HG03460 (cell line): ENCODE measurements around the gene PRDM4.
"Not testable (repeated sequence)": the region's sequence is repeated elsewhere in the genome, so short reads cannot be mapped to it uniquely, and the experiment has no call there.

ENCODE experiments used
- ATAC-seq: cut with Tn5 transposase; IDR thresholded peaks from one replicate; pipeline ENCODE4 v1.9.1; 2021; ENCODE audit not compliant: unreplicated experiment

The PRDM4 gene

GRCh38 chr12:107775093-107775721 lies 14.3 kb upstream of the PRDM4 start:
- ATAC-seq: no peak

- no peak for ATAC-seq
These were observed 13.6 kb upstream of the PRDM4 start, which contains the start of gene ASCL4 for GRCh38 chr12:107774349-107775029. TSS of gene ASCL4 (plus strand) at chr12:107774704. CDS start at chr12:107775219, 515 bp downstream.

GRCh38 chr12:107767466-107767865 lies 6.5 kb upstream of the PRDM4 start:
- ATAC-seq: no peak

GRCh38 chr12:107765316-107765715 lies 4.4 kb upstream of the PRDM4 start:
- ATAC-seq: no peak

GRCh38 chr12:107764626-107765025 lies 3.7 kb upstream of the PRDM4 start:
- ATAC-seq: no peak

- ATAC-seq: no peak
These were observed 1.9 kb upstream of the PRDM4 start for GRCh38 chr12:107762874-107763273.

GRCh38 chr12:107761502-107761904 lies 566 bp upstream of the PRDM4 start:
- ATAC-seq: no peak

- peak; percentile 26 for ATAC-seq
These were observed 629 bp downstream of the PRDM4 start for GRCh38 chr12:107760207-107760808.

GRCh38 chr12:107759410-107759809 lies 1.5 kb downstream of the PRDM4 start:
- ATAC-seq: no peak

- no peak for ATAC-seq
These were observed 11.9 kb downstream of the PRDM4 start for GRCh38 chr12:107749083-107749482.

DNA sequence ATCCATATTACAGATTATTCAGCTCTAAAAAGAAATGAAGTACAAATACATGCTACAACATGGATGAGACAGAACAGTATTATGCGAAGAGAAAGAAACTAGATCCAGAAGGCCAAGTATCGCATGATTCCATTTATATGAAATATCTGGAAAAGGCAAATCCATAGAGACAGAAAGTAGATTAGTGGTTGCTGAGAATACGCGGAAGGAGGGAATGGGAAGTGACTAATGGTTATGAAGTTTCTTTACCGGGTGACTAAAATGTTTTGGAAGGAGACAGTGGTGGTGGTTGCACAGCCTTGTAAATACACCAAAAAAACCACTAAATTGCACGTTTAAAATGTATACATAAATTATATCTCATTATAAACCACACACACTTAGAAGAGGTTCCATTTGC lies 12.5 kb downstream of the PRDM4 start:
- no peak for ATAC-seq

- peak; percentile 94 for ATAC-seq
These were observed 24.0 kb downstream of the PRDM4 start for GRCh38 chr12:107736914-107737313.

- no peak for ATAC-seq
These were observed 25.2 kb downstream of the PRDM4 start for GRCh38 chr12:107735763-107736162.

DNA sequence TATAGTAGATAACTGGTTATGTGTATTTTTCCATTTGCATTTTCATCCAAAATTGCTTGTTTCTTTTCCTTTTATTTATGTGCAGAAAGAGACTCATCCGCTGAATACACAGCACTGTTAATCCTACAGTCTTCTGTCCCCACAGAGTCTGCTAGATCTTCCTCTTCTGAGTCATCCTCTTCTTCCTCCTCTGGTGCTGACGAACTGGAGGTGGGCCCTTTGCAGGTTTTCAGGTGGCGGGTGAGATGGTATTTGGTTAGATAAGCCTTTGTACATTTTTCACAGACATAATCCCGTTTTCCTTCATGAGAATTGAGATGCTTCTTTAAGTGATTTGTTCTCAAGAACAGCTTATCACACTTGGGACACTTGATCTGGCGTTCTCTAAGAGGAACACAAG lies 26.8 kb downstream of the PRDM4 start:
- no peak for ATAC-seq

- ATAC-seq: no peak
These were observed 28.6 kb downstream of the PRDM4 start for GRCh38 chr12:107732365-107732764.

DNA sequence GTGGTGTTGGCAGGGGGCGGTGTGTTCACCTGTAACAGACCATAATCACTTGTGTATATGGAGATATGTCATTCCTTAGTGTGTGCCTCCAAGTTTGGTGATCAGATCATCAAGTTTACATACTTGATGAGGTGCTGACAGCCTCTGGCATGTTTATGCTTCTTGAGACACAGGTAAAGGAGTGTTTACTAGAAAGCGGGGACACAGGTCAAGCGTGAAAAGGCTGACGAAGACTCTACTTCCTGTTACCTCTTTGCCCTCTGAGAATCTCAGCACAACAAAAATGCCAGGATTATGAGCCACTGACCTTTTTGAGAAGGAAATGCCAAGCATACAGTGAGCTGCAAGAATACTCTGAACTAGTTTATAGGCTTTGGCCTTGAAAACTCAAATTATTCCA lies 29.6 kb downstream of the PRDM4 start:
- no peak for ATAC-seq

GRCh38 chr12:107730618-107731341 lies 30.2 kb downstream of the PRDM4 start:
- no peak for ATAC-seq

GRCh38 chr12:107727742-107728141 lies 33.2 kb downstream of the PRDM4 start:
- ATAC-seq: not testable (repeated sequence)

DNA sequence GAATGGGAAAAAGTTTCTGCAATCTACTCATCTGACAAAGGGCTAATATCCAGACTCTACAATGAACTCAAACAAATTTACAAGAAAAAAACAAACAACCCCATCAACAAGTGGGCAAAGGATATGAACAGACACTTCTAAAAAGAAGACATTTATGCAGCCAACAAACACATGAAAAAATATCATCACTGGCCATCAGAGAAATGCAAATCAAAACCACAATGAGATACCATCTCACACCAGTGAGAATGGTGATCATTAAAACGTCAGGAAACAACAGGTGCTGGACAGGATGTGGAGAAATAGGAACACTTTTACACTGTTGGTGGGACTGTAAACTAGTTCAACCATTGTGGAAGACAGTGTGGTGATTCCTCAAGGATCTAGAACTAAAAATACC lies 33.6 kb downstream of the PRDM4 start:
- not testable (repeated sequence) for ATAC-seq

- ATAC-seq: no peak
These were observed 42.3 kb downstream of the PRDM4 start for GRCh38 chr12:107718606-107719005.

GRCh38 chr12:107715780-107716179 lies 45.2 kb downstream of the PRDM4 start:
- ATAC-seq: no peak

- not testable (repeated sequence) for ATAC-seq
These were observed 55.4 kb downstream of the PRDM4 start for GRCh38 chr12:107705522-107705921.
